HG03520 (cell line): ENCODE data around the gene ZNF581.

ENCODE experiments used
- ATAC-seq: cut with Tn5 transposase; IDR thresholded peaks from one replicate; pipeline ENCODE4 v1.9.1; 2021; ENCODE audit warnings: mild to moderate bottlenecking, moderate library complexity; ENCODE audit not compliant: unreplicated experiment

The ZNF581 gene

DNA sequence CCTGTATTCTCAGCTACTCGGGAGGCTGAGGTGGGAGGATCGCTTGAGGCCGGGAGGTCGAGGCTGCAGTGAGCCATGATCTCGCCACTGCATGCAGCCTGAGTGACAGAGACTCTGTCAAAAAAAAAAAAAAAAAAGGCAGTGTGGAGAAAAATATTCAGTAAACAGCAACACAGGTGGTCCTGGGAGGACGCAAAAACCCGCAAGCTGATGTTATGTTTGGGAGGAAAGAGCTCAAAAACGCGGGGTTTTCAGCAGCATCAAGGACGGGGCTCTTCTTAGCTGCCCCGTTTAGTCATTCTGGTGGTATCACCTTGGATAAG is 18.5 kb upstream of the ZNF581 start:
- no peak for ATAC-seq

DNA sequence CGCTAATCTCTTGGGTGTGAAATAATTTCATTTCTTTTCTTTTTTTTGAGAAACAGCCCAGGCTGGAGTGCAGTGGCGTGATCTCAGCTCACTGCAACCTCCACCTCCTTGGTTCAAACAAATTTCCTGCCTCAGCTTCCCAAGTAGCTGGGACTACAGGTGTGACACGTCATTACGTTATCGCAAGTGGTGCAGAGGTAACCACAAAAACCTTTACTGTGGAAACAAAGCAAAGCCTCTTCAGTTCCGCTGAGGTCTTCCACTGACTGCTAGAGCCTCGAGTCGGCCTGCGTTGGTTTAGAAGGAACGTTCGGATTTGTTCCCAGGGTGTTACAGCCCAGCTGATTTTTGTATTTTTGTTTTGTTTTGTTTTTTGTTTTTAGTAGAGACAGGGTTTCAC is 17.1 kb upstream of the ZNF581 start:
- no peak for ATAC-seq

DNA sequence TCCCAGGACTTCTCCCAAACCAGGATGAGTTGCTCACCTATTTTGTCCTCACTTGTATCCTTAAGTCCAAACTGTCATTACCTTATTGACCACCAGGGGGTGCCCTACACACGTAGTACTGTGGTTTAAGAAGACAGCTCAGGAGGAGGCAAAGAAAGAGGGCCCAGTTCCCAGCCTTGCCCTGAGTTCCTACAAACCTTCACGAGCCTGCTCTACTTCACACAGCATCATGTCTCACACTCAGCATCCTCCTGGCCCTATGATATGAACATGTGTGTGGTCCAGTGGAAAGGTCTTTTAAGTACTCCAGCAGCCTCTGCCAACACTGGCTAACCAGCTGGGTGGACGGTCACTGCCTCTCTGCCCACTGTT is 11.0 kb upstream of the ZNF581 start:
- peak; percentile 47 for ATAC-seq

GRCh38 chr19:55633861-55634260 is 9.6 kb upstream of the ZNF581 start:
- no peak for ATAC-seq

DNA sequence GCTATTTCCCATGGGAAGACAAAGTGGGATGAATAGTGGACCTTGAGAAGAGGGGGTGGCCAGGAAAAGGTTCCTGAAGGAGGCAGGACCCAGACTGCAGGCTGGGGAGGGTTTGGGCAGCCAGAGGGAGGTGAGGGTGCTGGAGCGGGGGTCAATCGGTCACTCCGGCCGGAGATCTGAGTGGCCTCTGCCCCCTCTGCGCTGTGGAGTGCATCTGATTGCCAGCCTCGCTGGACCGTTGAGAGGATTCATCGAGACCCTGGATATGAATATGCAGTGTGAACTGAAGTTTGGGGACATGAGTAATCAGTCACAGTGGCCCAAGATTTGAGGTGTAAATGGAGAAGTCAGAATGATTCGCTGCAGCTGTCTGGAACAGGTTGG is 8.1 kb upstream of the ZNF581 start:
- ATAC-seq, result no peak

DNA sequence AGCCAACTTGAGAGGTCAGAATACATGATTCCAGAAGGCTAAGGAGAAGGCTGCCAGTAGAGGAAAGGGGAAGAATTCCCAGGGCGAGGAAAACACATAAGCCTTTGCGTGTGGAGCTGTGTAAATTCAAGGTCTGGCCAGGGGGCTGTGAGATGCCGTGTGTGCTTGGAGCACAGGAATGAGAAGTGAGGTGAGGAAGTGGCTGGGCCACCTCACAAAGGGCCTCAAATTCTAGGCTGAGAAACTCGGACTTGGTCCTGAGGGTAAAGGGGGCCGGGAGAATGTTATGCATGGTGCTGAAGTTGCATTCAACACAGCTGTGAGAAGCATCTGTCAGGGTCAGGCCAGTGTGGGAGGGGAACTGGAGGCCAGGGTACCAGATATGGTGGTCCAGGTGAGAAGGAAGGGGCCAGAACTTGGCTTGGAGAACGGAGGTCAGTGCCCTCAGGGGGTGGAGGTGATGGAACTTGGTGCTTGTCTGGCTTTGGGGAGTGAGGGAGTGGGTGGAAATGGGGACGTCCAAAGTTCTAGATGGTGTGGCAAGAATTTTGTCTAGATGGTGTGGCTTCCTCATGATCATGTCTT is 7.5 kb upstream of the ZNF581 start:
- ATAC-seq, result no peak

- no peak for ATAC-seq
Measured at GRCh38 chr19:55636723-55637122, 6.7 kb upstream of the ZNF581 start.

DNA sequence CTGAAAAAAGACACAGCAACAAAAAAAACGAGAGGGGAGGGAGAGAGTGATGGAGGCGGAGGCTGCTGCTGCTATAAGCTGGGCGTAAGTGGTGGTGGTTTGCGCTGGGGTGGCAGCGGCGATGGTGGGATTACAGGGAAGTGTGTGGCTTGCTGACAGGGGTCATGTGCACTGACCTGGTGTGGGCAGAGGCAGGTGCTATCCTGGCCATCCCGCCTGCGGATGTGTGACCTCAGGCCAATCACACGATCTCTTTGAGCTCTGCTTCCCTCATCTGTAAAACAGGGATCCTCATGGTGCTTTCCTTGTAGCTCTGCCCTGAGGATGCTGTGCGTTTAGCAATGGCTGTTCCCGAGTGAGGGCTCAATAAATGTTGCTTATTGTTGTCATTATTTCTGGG is 5.9 kb upstream of the ZNF581 start:
- ATAC-seq, result no peak

DNA sequence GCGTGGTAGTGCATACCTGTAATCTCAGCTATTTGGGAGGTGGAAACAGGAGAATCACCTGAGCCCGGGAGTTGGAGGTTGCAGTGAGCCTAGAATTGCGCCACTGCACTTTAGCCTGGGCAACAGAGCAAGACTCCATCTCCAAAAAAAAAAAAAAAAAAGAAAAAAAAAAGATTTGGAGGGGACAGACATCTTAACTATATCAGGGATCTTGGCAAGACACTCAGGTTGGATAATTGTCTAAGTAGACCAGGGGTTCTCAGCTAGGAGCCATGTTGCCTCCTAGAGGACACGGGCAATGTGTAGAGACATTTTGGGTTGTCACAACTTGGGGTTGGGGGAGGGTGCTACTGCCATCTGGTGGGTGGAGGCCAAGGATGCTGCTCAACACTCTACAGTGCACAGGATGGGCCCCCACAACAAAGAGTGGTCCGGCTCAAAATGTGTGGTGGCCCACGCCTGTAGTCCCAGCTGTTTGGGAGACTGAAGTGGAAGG is 4.5 kb upstream of the ZNF581 start:
- no peak for ATAC-seq

DNA sequence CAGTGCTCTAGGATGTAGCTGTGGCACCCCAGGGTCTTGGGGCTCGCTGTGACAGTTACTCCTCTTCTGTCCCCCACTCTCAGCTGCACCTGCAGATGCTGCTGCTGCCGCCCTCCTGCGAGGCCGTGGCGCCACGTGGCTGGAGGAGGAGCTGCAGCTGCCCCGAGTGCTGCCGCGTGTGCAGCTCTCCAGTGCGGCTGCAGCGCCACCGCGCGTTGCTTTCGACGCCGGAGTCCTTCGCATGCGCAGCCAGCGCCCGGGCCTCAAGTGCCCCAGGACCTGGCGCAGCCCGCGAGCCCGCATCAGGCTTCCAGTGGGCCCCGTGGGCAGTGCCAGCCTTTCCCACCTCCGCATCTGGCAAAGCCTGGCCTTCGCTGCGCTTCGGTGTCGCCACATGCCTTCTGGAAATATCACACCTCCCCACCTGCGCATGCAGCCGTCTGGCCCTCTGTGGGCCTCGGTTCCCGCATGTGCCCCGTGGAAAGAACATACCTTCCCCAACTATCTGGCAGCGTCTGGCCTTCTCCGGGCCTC is 3.3 kb upstream of the ZNF581 start:
- no peak for ATAC-seq

GRCh38 chr19:55640577-55641425 is 2.6 kb upstream of the ZNF581 start, which contains the start of gene ZNF580:
ZNF580 (plus strand) TSS chr19:55641002; CDS start chr19:55642509, 1,507 bp downstream.
- ATAC-seq, result no peak

- ATAC-seq, result no peak
Measured at GRCh38 chr19:55641426-55642152, 1.9 kb upstream of the ZNF581 start.

DNA sequence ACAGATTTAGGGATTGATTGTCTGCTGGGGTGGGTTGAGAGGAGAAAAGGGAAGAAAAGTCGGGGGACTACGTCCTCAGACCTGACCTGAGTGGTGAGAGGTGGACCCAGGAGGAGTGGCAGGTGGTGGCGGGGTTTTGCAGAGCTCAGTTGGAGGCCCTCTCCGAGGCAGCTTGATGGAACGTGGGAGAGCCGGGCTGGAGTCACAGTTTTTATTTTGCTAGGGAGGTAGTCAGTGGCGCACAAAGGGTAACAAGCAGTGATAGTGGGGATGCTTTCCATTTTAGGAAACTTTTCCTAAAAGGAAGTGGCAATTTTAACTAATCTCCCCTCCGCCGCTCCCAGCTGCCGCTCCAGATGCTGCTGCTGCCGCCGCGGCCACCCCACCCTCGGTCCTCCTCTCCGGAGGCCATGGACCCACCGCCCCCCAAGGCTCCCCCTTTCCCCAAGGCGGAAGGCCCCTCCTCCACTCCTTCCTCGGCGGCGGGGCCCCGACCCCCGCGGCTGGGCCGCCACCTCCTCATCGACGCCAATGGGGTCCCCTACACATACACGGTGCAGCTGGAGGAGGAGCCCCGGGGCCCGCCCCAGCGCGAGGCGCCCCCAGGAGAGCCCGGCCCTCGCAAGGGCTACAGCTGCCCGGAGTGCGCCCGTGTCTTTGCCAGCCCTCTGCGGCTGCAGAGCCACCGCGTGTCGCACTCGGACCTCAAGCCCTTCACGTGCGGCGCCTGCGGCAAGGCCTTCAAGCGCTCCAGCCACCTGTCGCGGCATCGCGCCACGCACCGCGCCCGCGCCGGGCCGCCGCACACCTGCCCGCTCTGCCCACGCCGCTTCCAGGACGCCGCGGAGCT is 1.1 kb upstream of the ZNF581 start:
- ATAC-seq, result no peak

DNA sequence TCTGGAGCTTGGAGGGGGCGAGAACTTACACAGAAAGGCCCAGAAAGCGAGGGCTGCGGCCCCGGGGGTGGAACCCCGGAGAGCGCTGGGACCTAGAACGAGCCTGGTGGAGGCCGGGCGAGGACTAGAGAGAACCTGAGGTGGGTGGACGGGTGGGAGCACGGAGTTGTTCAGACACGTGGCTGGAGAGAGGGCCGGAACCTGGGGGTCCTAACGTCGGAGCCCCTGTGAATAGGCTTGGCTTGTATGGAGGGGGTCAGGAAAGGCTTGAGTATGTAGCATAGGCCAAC is 383 bp downstream of the ZNF581 start:
- ATAC-seq, result no peak

GRCh38 chr19:55644191-55644833 is 863 bp downstream of the ZNF581 start:
- ATAC-seq, result no peak

DNA sequence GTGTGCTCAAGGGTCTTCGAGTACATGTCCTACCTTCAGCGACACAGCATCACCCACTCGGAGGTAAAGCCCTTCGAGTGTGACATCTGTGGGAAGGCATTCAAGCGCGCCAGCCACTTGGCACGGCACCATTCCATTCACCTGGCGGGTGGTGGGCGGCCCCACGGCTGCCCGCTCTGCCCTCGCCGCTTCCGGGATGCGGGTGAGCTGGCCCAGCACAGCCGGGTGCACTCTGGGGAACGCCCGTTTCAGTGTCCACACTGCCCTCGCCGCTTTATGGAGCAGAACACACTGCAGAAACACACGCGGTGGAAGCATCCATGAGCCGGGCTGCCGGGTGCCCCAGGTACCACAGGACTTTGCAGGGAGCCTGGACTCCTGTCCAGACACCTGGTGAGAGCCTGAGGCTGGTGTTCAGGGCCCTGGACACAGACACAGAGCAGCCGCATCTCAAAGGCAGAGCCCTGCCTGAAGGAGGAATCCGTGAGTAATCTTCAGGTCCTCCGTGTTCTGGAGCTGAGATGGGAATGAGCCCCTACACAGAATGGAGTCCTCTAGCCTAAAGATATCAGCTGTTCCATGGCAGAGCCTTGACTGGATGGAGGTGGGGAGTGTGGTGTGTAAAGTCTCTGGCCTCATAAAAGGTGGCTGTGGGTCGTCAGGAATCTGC is 1.5 kb downstream of the ZNF581 start:
- ATAC-seq, result no peak

- no peak for ATAC-seq
Measured at GRCh38 chr19:55645512-55645881, 2.0 kb downstream of the ZNF581 start.

GRCh38 chr19:55646889-55647731 is 3.7 kb downstream of the ZNF581 start:
- ATAC-seq, result no peak
